ENCODE measurements around the gene GRK5. TPM values are rescaled to one million over a fixed set of nuclear protein-coding genes. Genes with fewer than 3 reads are reported as not detected.

The GRK5 gene
- total RNA-seq, 1 donor = 1.8 TPM

DNA sequence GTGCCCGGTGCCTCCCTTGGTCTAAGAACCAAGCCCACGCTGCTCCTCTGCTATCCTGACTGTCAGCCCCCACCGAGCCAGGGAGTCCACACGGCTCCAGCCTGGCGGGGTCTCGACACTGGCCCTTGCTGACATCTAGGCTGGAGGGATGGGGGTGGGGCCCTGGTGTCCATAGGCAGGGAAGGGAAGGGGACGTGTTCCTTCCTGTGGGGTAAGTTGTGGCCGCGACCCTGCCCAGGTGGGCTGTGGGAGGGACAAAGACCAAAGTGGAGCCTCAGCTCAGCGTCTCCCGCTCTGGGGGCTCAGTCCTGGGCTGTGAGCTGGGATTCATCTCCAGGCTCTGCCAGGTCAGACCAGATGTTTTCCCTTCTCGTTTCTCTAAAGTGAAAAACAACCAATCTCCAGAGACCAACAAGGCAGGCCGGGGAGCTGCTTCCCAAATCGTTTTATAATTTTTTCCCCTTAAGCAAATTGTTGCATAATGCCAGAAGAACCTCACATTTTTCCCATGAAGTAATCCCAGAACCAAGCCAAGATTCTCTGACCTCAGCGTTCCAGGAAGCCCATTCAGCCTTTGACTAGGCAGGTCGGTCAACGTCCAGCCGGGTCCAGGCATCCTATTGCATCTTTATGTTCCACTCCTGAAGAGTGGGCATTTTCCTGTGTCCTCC is 233.9 kb downstream of the GRK5 start:
- H3K4me1 ChIP-seq (ENCODE audit: insufficient read depth, low read length) = peaks cover 9% of the 10 kb centered on the region
- peak overlapping the region; percentile 52 for H3K27ac ChIP-seq (ENCODE audit: low read depth, low read length)
- H4K20me1 ChIP-seq (ENCODE audit: insufficient read depth, low read length) = no peaks in the 10 kb centered on the region
- H3K4me2 ChIP-seq (ENCODE audit: insufficient read depth, low read length) = peak overlapping the region; percentile 41
- H3K27me3 ChIP-seq (ENCODE audit: insufficient read depth, low read length) = no peaks in the 10 kb centered on the region
- peak; percentile 98 for DNase-seq (ENCODE audit: insufficient read length, low spot score, missing footprints)
- H3K4me3 ChIP-seq (ENCODE audit: insufficient read depth, low read length) = no peak overlapping the region
- no peaks in the 10 kb centered on the region for H3K79me2 ChIP-seq (ENCODE audit: insufficient read depth, low read length)
- no peak overlapping the region for H2AFZ ChIP-seq (ENCODE audit: low read length)
- H3K9me3 ChIP-seq (ENCODE audit: low read depth, low read length) = no peaks in the 10 kb centered on the region
- no peaks in the 10 kb centered on the region for H3K36me3 ChIP-seq (ENCODE audit: insufficient read depth, low read length)
- TF ChIP-seq, protein P1, sequence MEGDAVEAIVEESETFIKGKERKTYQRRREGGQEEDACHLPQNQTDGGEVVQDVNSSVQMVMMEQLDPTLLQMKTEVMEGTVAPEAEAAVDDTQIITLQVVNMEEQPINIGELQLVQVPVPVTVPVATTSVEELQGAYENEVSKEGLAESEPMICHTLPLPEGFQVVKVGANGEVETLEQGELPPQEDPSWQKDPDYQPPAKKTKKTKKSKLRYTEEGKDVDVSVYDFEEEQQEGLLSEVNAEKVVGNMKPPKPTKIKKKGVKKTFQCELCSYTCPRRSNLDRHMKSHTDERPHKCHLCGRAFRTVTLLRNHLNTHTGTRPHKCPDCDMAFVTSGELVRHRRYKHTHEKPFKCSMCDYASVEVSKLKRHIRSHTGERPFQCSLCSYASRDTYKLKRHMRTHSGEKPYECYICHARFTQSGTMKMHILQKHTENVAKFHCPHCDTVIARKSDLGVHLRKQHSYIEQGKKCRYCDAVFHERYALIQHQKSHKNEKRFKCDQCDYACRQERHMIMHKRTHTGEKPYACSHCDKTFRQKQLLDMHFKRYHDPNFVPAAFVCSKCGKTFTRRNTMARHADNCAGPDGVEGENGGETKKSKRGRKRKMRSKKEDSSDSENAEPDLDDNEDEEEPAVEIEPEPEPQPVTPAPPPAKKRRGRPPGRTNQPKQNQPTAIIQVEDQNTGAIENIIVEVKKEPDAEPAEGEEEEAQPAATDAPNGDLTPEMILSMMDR (IDR thresholded peaks at IDR 0.05; ENCODE audit: extremely low read depth, low read depth, low read length) = no peak

DNA sequence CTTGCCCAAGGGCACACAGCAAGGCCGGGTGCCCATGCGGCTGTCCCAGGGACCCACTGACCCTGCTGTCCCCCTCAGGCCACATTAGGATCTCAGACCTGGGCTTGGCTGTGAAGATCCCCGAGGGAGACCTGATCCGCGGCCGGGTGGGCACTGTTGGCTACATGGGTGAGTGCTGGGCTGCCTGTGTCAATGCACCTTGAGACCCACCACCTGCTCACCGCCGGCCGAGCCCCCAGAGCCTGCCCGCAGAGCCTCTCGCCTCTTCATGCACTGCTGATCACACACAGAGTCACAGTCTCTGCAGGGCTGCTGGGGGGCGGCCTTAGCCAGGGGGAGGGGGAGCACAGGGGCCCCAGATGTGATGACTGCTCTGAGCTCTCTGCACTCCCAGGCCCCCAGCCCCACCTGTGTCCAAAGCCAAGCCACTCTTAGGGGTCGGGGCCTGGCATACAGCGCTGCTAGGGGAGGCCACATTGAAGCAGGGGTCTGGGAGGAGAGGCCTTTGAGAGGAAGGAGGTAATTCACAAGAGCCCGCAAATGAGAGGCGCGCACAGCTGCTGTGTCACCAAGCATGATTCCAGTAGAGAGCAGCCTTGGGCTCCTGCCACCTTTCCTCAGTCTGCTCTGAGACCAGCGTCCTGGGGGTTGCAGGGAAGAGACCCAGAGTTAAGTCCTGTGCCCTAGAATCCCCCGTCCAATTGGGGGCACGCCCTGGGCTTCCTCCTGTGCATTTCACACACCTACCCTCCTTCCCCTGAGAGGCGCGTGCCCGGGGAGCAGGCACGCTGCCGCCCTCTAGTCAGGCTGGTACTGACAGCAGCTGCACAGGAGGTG is 234.8 kb downstream of the GRK5 start:
- Histone ChIP-seq H4K20me1 (ENCODE audit: insufficient read depth, low read length) (peaks cover 3% of the 10 kb centered on the region), H3K4me3 (ENCODE audit: insufficient read depth, low read length) (no peak overlapping the region), H3K27me3 (ENCODE audit: insufficient read depth, low read length) (no peaks in the 10 kb centered on the region), H2AFZ (ENCODE audit: low read length) (no peak overlapping the region), H3K9me3 (ENCODE audit: low read depth, low read length) (no peaks in the 10 kb centered on the region), H3K79me2 (ENCODE audit: insufficient read depth, low read length) (no peaks in the 10 kb centered on the region), H3K4me1 (ENCODE audit: insufficient read depth, low read length) (peaks cover 9% of the 10 kb centered on the region), H3K36me3 (ENCODE audit: insufficient read depth, low read length) (no peaks in the 10 kb centered on the region), H3K27ac (ENCODE audit: low read depth, low read length) (peak overlapping the region; percentile 5), H3K4me2 (ENCODE audit: insufficient read depth, low read length) (peak overlapping the region; percentile 41)
- TF ChIP-seq, protein P1 (IDR thresholded peaks at IDR 0.05; ENCODE audit: extremely low read depth, low read depth, low read length) = no peak
- peak; percentile 75 for DNase-seq (ENCODE audit: insufficient read length, low spot score, missing footprints)

DNA sequence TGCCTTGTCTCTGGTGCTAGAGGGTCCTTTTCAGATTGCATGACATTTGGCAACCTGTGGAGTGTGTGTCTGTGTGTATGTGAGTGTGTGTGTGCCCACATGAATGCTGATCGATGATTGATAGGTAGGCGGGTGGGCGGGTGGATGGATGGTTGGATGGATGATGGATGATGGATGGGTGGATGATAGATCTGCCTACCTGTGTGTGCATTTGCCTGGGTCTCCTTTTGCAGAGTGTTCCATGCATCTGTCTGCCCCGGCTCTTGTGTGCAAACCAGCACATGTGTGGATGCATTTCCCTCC is 235.3 kb downstream of the GRK5 start:
- no peak overlapping the region for H3K4me3 ChIP-seq (ENCODE audit: insufficient read depth, low read length)
- no peak for DNase-seq (ENCODE audit: insufficient read length, low spot score, missing footprints)

DNA sequence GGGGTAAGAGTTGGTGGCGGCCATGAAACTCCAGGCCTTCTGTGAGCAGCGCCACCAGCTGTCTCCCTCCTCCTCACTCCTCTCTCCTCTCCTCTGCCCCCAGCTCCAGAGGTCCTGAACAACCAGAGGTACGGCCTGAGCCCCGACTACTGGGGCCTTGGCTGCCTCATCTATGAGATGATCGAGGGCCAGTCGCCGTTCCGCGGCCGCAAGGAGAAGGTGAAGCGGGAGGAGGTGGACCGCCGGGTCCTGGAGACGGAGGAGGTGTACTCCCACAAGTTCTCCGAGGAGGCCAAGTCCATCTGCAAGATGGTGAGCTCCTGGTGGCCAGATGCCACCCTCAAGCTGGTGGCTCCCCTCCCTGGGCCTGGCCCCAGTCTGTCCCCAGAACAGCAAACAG is 236.1 kb downstream of the GRK5 start:
- Histone ChIP-seq H2AFZ (ENCODE audit: low read length) (no peak overlapping the region), H3K36me3 (ENCODE audit: insufficient read depth, low read length) (no peaks in the 10 kb centered on the region), H3K9me3 (ENCODE audit: low read depth, low read length) (no peaks in the 10 kb centered on the region), H3K4me1 (ENCODE audit: insufficient read depth, low read length) (peaks cover 9% of the 10 kb centered on the region), H3K4me3 (ENCODE audit: insufficient read depth, low read length) (no peak overlapping the region), H3K4me2 (ENCODE audit: insufficient read depth, low read length) (no peak overlapping the region), H3K27me3 (ENCODE audit: insufficient read depth, low read length) (no peaks in the 10 kb centered on the region), H3K79me2 (ENCODE audit: insufficient read depth, low read length) (no peaks in the 10 kb centered on the region), H3K27ac (ENCODE audit: low read depth, low read length) (no peak overlapping the region), H4K20me1 (ENCODE audit: insufficient read depth, low read length) (peaks cover 5% of the 10 kb centered on the region)
- TF ChIP-seq, protein P1 (IDR thresholded peaks at IDR 0.05; ENCODE audit: extremely low read depth, low read depth, low read length) = no peak
- DNase-seq (ENCODE audit: insufficient read length, low spot score, missing footprints) = no peak

More for the DNA sequence above, 235.3 kb downstream of the GRK5 start:
- Histone ChIP-seq H3K4me2 (ENCODE audit: insufficient read depth, low read length) (no peak overlapping the region), H3K27ac (ENCODE audit: low read depth, low read length) (no peak overlapping the region), H3K9me3 (ENCODE audit: low read depth, low read length) (no peaks in the 10 kb centered on the region), H2AFZ (ENCODE audit: low read length) (no peak overlapping the region), H3K27me3 (ENCODE audit: insufficient read depth, low read length) (no peaks in the 10 kb centered on the region), H4K20me1 (ENCODE audit: insufficient read depth, low read length) (peaks cover 3% of the 10 kb centered on the region), H3K36me3 (ENCODE audit: insufficient read depth, low read length) (no peaks in the 10 kb centered on the region), H3K79me2 (ENCODE audit: insufficient read depth, low read length) (no peaks in the 10 kb centered on the region), H3K4me1 (ENCODE audit: insufficient read depth, low read length) (peaks cover 9% of the 10 kb centered on the region)
- TF ChIP-seq, protein P1 (IDR thresholded peaks at IDR 0.05; ENCODE audit: extremely low read depth, low read depth, low read length) = no peak
